ENCODE results near the gene KCTD6.
"Not testable (repeated sequence)": the region's sequence is repeated elsewhere in the genome, so short reads cannot be mapped to it uniquely, and the experiment has no call there.

Gene KCTD6

DNA sequence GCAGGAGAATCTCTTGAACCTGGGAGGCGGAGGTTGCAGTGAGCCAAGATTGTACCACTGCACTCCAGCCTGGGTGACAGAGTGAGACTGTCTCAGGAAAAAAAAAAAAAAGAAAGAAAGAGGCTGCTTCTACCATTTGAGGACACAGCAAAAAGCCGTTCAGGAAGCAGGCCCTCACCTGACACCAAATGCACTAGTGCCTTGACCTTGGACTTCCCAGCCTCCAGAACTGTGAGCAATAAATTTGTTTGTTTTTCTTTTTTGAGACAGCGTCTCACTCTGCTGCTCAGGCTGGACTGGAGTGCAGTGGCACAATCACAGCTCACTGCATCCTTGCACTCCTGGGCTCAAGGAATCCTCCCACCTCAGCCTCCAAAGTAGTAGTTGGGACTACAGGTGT, 35.5 kb downstream of the KCTD6 start:
- DNase-seq = not testable (repeated sequence)

- no peak for DNase-seq
Measured at GRCh38 chr3:58528629-58529028, 36.7 kb downstream of the KCTD6 start.

GRCh38 chr3:58529516-58530353, 37.8 kb downstream of the KCTD6 start:
- DNase-seq = peak; percentile 5

- no peak for DNase-seq
Measured at GRCh38 chr3:58530354-58530865, 38.5 kb downstream of the KCTD6 start.

DNA sequence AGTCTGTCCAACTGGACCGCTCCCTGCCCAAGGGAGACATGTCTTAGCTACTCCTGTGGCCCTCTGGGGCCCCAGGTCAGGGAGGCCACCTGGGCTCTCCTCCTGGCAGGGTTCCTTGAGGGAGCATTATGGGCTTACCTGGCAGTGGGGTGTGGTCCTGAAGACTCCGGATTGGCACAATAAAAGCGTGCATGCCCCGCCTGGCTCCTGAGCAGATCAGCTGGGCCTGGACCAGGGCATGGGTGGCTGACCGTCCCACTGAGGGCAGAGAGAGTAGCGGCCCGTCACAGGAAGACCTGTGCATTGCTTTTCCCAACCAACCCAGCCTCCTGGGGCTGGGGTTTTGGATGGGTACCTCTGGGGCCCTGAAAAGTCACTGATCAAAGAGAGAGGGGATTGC, 39.7 kb downstream of the KCTD6 start:
- DNase-seq = no peak

- no peak for DNase-seq
Measured at GRCh38 chr3:58531956-58532355, 40.1 kb downstream of the KCTD6 start.

DNA sequence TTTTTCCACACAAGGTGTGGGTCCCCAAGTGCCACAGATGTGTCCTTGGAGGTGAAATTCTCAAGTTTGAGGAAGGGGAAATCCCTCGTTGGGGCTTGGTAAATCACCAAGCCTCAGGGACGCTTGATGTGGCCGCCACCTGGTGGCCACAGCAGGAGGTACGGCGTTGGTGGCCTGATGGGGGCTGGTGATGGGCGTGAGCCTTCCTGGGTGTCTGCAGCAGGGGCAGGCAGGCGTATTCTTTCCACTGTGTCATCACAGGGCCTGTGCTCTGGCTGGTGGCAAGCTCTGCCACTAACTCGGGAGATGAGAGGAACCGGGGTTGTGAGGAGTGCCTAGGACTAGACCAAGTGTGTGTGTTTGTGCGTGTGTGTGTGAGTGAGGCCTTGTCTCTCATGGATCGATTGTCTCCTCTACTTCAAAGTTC, 40.9 kb downstream of the KCTD6 start:
- peak; percentile 60 for DNase-seq

DNA sequence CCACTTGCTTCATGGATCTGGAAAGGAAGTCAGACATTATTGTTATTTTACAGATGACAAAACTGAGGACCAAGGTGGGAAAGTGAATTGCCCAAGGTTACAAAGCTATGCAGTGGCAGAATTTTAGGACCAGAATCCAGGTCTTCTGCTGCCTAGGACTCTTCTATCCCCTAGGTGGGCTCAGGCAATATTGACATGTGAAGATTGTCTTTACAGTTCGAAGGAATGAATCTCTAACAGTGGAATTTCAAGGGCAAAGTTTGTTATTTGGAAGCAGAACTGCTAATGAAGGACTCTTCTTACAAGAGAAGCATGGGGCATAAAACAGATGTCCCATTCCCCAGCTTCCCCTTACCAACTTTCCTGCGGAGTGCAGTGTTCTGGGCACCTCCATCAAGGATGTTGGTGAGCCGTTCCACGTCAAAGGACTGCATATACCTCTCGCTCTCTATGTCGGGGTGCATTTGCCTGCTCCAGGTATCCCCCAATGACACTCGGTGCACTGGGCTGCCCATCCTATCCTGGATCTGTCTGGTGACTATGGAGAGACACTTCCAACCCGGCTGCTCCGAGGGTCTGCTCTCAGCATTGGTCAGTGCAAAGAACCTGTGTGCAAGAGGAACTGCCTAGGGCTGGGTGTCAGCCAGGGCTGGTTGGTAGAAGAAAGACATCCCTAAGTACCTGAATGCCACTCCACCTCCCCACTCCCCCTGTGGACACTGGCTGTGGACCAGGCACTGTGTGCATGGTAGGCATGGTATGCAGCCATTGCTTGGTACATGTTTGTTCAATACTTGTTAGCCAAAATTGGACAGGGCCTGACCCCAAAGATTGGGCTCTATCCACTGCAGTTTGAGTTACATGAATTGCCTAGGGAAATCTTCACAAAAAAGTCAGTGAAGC, 42.9 kb downstream of the KCTD6 start:
- DNase-seq = no peak

DNA sequence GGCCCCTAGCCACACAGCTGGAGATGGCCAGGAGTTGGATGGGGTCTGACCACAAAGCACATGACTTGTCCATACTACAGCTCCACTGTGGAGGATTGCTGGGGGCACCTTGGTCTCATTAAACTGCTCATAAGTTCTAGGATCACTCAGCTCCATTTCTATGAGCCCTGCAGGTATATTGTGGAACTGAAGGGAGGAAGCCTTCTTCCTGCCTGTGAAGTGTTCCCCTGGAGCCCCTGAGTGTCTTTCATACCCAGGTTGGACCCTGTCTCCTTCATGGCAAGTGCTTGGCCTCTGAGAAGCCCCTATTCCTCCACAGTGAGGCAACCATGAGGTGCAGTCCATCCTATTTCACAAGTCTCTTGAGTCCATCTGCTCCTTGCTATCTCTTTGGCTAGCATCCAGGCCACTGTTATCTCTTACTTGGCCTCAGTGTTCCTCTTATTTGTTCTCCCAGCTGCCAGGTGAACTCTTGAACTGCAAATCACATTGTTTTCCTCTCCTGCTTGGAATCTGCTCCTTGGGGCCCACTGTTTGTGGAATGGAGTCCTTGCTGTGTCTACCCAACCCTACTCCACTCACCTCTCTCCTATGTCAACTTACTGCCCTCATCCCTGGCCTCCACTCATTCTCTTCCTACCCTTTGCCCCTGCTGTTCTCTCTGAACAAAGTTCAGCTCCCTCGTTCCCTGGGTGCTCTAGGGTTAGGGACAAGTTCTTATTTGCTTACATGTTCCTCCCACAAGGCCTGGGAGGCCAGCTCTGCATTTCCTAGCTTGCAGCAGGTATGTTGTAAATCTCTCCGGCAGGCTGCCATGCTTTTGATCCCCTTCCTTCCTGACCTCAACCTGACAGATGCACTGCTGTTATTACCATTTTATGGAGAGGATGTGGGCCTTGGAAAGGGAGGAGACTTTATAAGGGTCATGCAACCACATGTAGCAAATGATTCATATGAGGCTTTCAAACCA, 43.9 kb downstream of the KCTD6 start:
- no peak for DNase-seq

DNA sequence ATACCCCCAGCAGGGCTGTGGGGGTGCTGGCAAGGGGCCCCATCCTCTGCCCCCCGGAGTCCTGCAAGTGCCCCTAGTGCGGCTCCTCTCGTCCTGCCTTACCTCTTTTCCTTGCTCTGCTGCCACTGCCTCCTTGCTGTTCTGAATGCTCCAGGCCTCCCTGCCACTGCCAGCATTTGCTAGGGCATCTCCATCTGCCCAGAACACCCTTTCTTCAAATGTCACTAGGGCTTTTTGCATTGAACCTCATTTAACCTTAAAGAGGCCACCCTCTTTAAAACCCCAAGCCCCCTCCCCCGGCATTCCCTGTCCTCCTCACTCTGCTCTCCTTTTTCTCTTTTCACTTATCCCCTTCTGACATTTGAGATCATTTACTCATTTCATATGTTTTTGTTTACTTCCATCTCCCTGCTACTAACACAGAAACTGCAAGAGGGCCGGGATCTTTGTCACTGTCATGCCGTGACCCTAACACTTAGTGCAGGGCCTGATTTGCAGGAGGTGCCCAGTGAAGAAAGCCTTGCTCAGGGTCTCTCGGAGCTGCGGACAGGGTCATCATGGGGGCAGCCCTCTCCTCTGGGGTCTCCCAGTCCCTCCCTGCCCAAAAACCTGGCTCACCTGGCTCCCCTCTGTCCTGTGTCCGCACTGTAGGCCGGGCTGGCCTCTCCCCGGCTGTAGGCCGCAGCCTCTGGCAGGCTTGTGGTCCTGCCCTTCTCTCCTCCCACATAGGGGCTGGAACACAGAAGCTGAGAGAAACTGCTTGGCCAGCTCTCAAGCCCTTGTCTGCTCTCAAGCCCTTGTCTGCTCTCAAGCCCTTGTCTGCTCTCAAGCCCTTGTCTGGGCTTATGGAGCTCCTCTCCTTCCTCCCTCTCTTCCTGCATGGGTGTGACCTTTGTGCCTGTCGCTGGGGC, 44.9 kb downstream of the KCTD6 start, which contains the start of gene ACOX2:
TSS of gene ACOX2 (minus strand) at position 690 of the 911 bp plus-strand sequence. CDS start 2,084 bp downstream, outside the sequence.
- no peak for DNase-seq

DNA sequence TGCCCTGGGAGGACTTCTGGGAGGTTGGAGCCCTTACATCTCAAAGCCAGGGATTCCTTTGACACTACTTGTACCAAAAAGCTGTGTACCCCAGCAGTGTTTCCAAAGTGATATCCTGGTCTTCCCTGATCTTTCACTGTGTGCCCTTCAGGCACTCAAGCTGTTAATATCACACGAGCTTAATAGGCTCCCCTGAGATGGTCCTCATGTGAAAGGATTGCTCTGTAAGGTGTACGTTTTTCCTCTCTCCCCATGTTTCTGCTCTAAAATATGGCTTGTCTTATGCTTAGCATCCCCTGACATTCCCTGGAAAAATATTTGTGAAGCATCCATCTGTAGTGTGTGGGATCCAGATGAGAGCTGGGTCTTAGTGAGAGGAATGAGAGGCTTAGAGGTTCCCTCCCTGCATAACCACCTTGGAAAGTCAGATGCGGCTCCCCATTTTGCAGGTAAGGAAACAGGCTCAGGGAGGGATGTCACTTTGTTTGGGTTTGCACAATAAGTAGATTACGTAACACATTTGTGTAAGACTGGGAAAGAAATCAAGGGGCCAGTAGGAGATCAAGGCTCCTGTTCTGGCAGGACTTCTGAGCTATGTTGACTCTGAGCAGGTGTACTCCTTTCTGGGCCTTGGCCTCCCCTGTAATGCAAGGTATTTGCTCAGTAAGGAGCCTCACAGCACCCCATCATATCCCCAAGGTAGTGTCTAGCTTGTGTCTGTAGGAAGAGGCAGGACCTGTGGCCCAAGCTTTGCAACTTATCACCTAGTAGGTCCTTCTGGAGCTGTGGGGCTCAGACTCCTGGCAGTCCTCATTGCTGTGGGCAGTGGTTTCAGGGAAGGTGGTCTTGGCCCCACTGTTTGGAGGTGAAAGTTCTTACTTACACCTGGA, 45.8 kb downstream of the KCTD6 start:
- DNase-seq = no peak

DNA sequence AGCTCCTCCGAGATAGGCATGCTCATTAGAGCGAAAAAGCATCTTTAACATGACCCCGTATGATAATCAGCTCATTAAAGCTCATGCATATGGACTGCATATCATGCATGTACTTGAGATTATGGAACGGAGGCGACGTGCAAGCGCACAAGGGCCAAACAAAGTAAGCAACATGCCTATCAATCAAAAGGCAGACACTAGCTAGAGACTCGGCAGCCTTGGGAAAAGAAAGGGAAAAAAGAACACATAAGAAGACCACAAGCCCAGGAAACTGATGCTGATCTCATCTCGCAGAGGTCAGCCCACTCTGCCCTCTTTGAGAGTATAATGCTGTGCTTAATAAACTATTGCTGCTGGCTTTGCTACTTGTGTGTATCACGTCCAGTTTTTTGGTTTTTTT, 47.7 kb downstream of the KCTD6 start:
- no peak for DNase-seq

GRCh38 chr3:58540176-58540858, 48.4 kb downstream of the KCTD6 start:
- no peak for DNase-seq

DNA sequence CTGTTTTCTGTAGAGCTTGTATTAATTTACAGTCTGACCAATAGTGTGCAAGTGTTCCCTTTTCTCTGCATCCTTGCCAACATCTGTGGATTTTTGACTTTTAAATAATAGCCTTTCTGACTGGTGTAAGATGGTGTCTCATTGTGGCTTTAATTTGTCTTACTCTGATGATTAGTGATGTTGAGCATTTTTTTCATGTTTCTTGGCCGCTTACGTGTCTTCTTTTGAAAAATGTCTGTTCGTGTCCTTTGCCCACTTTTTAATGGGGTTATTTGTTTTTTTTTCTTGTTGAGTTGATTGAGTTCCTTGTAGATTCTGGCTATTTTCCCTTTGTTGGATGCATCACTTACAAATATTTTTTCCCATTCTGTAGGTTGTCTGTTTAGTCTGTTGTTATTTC, 52.6 kb downstream of the KCTD6 start:
- no peak for DNase-seq

DNA sequence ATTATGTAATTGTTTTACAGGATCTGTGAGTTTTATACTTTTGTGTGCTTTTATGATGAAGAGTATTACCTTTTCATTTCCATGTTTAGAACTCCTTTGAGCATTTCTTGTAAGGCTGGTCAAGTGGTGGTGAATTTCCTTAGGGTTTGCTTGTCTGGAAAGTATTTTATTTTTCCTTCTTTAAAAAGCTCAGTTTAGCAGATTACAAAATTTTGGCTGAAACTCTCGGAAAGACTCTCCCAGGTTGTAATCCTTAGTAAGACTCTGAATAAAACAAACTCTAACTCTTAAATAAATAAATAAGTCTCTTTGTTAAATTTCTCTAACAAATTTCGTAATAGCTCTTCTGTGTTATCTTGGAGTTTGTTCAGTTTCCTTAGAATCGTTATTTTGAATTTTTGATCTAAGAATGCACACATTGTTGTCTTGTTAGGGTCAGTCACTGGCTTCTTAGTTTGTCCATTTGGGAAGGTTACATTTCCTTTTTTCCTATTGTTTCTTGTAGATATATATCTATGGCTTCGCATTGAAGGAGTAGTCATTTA, 59.8 kb downstream of the KCTD6 start:
- no peak for DNase-seq
